Iris pigment epithelial cell (primary cell): ENCODE measurements around the gene AEBP1.
A peak's percentile ranks its signal among the peaks of the same experiment; 100 is the strongest.

Experiments
- DNase-seq: peaks from one replicate; pipeline ENCODE4 v3.0.0-alpha.2; 2011; ENCODE audit warnings: low read depth

Gene AEBP1

GRCh38 chr7:44157116-44158080 lies 53.3 kb downstream of the AEBP1 start:
- DNase-seq = no peak

DNA sequence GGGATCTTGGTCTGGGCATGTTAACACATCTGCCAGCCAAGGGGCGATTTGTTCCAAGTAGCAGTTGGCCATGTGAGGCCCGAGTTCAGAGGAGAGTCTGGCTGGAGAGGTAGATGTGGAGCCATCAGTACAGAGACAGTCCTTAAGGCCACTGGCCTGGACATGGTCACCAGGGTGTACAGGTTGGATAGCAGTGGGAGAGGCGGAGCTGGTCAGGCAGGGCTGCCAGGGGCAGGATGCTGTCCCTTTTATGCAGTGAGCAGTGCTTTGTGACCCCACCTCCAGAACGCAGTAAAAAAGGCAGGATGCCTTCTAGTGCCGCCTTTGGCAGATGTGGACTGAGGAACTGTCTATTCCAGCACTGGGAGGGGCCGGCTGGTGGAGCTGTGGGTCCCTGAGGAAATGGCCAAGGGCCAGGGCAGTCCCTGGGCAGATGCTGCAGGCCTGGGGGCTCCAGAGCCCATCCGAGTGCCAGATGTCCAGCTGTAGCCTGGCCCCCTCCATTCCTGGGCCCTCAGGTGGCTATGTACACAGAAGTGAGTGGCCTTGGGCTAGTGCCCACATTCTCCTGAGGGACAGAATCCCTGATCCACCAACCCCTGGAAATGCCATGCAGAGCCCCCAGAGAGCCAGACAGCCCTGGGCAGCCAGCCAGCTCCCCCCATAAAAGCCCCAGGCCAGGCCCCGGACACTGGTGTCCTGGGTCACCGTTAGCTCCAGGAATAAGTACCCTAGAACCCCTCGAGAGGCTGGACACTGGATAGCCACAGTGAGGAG lies 54.1 kb downstream of the AEBP1 start:
- no peak for DNase-seq

DNA sequence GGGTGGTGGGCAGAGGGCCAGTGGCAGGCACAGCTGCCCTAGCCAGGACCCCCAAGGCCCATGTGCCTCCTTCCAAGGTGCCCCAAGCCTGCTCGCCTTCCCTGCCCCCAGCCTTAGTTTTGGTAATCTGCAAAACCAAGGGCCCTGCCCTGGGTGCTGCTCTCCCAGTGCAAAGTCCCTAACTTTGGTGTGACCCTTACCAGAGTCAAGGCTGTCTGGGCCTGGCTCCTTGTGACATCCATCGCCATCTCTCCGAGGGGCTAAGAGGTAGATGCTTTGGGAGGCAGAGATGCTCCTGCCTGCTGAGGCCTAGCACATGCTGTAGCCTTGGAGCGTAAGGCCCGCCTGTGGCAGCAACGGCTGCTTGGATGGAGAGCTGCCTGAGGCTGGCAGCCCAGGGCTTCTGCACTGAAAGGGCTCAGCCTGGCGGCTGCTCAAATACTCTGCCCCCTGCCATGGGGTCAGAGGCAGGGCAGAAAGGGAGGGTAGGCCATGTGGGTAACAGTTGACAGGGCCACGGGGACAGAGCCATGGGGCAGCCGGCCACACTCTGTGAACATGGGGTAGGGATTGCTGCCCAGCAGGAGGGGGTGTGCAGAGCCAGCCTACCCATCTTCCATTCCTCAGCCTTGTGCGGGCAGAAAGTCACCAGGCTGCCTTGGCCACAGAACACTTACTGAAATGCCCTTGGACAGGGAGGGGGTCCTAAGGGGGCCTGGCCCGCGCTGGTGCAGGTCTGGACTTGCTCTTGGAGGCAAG lies 54.9 kb downstream of the AEBP1 start:
- no peak for DNase-seq

GRCh38 chr7:44159824-44160630 lies 55.9 kb downstream of the AEBP1 start:
- no peak for DNase-seq

DNA sequence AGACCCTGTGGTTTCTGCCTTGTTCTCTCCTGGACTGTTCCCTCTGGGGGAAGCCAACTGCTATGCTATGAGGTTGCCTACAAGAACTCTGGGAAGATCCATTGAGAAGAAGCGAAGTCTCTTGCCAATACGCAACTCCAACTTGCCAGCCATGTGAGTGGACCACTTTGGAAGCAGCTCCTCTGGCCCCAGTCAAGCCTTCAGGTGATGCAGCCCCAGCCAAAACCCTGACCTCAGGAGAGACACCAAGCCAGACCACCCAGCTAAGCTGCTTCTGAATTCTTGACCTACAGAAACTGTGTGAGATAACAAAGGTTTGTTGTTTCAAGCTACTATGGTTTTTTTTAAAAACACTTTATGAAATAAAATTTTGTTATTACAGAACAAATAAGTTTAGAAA lies 57.2 kb downstream of the AEBP1 start:
- DNase-seq = no peak

- no peak for DNase-seq
These were observed 58.0 kb downstream of the AEBP1 start for GRCh38 chr7:44162179-44162578.

GRCh38 chr7:44162785-44163395 lies 58.7 kb downstream of the AEBP1 start:
- no peak for DNase-seq

DNA sequence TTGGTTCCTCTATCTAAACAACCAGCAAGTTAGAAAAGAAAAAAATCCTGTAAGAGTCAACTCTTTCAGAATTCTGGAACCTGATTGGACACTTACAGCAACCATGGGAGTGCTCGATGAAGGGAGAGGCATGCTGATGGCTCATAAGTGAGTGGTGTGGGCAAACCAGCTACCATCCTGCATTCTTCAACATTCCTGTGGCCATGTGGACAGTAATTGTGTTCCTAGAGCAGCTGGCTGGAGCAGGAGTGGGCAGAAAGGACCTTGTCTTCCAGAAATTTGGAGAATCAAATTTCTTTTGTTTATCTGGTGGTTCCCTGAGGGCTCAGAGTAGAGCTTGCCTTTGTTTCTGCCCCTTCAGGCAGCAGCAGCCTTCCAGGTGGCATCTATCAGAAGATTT lies 59.4 kb downstream of the AEBP1 start:
- peak; percentile 79 for DNase-seq
